Endodermal cell (in vitro differentiated cells): ENCODE measurements around the gene FCHSD1. TPM values are rescaled to one million over a fixed set of nuclear protein-coding genes. Genes with fewer than 3 reads are reported as not detected.

ENCODE experiments used
- DNase-seq: peaks from one replicate; pipeline ENCODE4 v3.0.0-alpha.2; 2017
- H3K27ac ChIP-seq: 2 replicates; pipeline ENCODE4 v1.5.1; 2013; ENCODE audit warnings: mild to moderate bottlenecking, low read depth, low read length, moderate library complexity
- H3K27me3 ChIP-seq: 2 replicates; pipeline ENCODE4 v1.6.1; 2013; ENCODE audit warnings: mild to moderate bottlenecking, low read length, moderate library complexity; ENCODE audit not compliant: insufficient read depth, control insufficient read depth, poor library complexity, severe bottlenecking
- H3K36me3 ChIP-seq: 2 replicates; pipeline ENCODE4 v1.7.0; 2013; ENCODE audit warnings: mild to moderate bottlenecking, low read length, moderate library complexity; ENCODE audit not compliant: control insufficient read depth, insufficient read depth
- H3K4me1 ChIP-seq: one replicate; pipeline ENCODE4 v1.7.0; 2013; ENCODE audit warnings: low read length; ENCODE audit not compliant: control insufficient read depth, insufficient read depth
- H3K4me3 ChIP-seq: 2 replicates; pipeline ENCODE4 v1.5.1; 2013; ENCODE audit warnings: mild to moderate bottlenecking, low read length, moderate library complexity
- H3K9ac ChIP-seq: 2 replicates; pipeline ENCODE4 v1.6.1; 2013; ENCODE audit warnings: mild to moderate bottlenecking, low read length, moderate library complexity; ENCODE audit not compliant: poor library complexity, severe bottlenecking; ENCODE audit errors: extremely low read depth
- H3K9me3 ChIP-seq: 2 replicates; pipeline ENCODE4 v1.6.1; 2013; ENCODE audit warnings: mild to moderate bottlenecking, low read length, moderate library complexity; ENCODE audit not compliant: control insufficient read depth
- H3K27ac Mint-ChIP-seq: 2 replicates; pipeline ENCODE4 v1.8.0; 2020; ENCODE audit warnings: mixed read lengths
- H3K27me3 Mint-ChIP-seq: 2 replicates; pipeline ENCODE4 v1.8.0; 2021; ENCODE audit warnings: mild to moderate bottlenecking, mixed read lengths; ENCODE audit not compliant: insufficient read depth
- H3K36me3 Mint-ChIP-seq: 2 replicates; pipeline ENCODE4 v1.8.0; 2020; ENCODE audit warnings: low read depth, mixed read lengths
- H3K4me1 Mint-ChIP-seq: 2 replicates; pipeline ENCODE4 v1.8.0; 2020; ENCODE audit warnings: mixed read lengths
- H3K4me3 Mint-ChIP-seq: 2 replicates; pipeline ENCODE4 v1.8.0; 2020; ENCODE audit warnings: mild to moderate bottlenecking, moderate library complexity, mixed read lengths
- H3K9me3 Mint-ChIP-seq: 2 replicates; pipeline ENCODE4 v1.8.0; 2020; ENCODE audit warnings: mild to moderate bottlenecking, mixed read lengths
- CTCF ChIP-seq: fragments of 200-600 bp; sonication (generic); conservative IDR thresholded peaks from 2 replicates; pipeline ENCODE4 v1.5.0; 2021; ENCODE audit warnings: antibody characterized with exemption, mild to moderate bottlenecking
- WGBS, 2 experiments: methylation state at CpG; one replicate each; pipeline versions ENCODE4 v1.1.5 to v1.1.7; 2013; ENCODE audit warnings: missing lambda C conversion rate in 2 of 2, mixed read lengths in 1 of 2; ENCODE audit not compliant: insufficient coverage in 1 of 2, insufficient read length in 1 of 2; 5-methylcytosine and 5-hydroxymethylcytosine counted together
- total RNA-seq, 2 donors: library from RNA; stranded (reverse); fragmentation: NEBNext Ultra II Directional in 1 of 2; extraction: Animal tissue kit (Norgen Biotek cat#: 25700) in 1 of 2; gene quantifications; 2 replicates in 1 of 2; 3 replicates in 1 of 2; pipeline ENCODE4 v1.2.1, GENCODE V29; 2021

Gene FCHSD1
- total RNA-seq, 2 donors from 2014 or later: 34.8 to 41.7 TPM

GRCh38 chr5:141662028-141662427 lies 10.8 kb upstream of the FCHSD1 start:
- Histone ChIP-seq H3K4me3 (no peak overlapping the region), H3K27ac (no peak overlapping the region), H3K27me3 (no peaks in the 10 kb centered on the region), H3K4me1 (no peaks in the 10 kb centered on the region), H3K36me3 (peaks cover 9% of the 10 kb centered on the region), H3K9me3 (no peaks in the 10 kb centered on the region), H3K9ac (no peak overlapping the region)
- Mint-ChIP-seq H3K4me1 (no peaks in the 10 kb centered on the region), H3K27me3 (no peaks in the 10 kb centered on the region), H3K9me3 (no peaks in the 10 kb centered on the region), H3K27ac (no peak overlapping the region), H3K4me3 (no peak overlapping the region), H3K36me3 (peaks cover 63% of the 10 kb centered on the region)
- DNase-seq: no peak
- no peak for TF ChIP-seq CTCF
- WGBS, 2 experiments: 91 to 94% methylated on average over 12 to 17 of the region's 17 CpGs

GRCh38 chr5:141657937-141658545 lies 6.8 kb upstream of the FCHSD1 start:
- H3K27ac Mint-ChIP-seq: no peak overlapping the region
- WGBS, 2 experiments: 84 to 89% methylated on average over 8 of the region's 8 CpGs

GRCh38 chr5:141657404-141657803 lies 6.2 kb upstream of the FCHSD1 start:
- no peaks in the 10 kb centered on the region for H3K9me3 Mint-ChIP-seq
- no peak overlapping the region for H3K27ac ChIP-seq
- 98 to 100% methylated on average over 1 of the region's 1 CpG for WGBS, 2 experiments
- no peak overlapping the region for H3K9ac ChIP-seq
- no peaks in the 10 kb centered on the region for H3K27me3 Mint-ChIP-seq
- H3K4me3 Mint-ChIP-seq: no peak overlapping the region
- TF ChIP-seq CTCF: no peak
- H3K36me3 Mint-ChIP-seq: peaks cover 64% of the 10 kb centered on the region
- no peaks in the 10 kb centered on the region for H3K9me3 ChIP-seq
- no peaks in the 10 kb centered on the region for H3K27me3 ChIP-seq
- DNase-seq: no peak
- H3K27ac Mint-ChIP-seq: no peak overlapping the region
- no peak overlapping the region for H3K4me3 ChIP-seq
- H3K4me1 Mint-ChIP-seq: no peaks in the 10 kb centered on the region
- H3K4me1 ChIP-seq: no peaks in the 10 kb centered on the region
- peaks cover 9% of the 10 kb centered on the region for H3K36me3 ChIP-seq

More at GRCh38 chr5:141657937-141658545, 6.8 kb upstream of the FCHSD1 start:
- H3K27me3 Mint-ChIP-seq: no peaks in the 10 kb centered on the region
- H3K4me1 Mint-ChIP-seq: no peaks in the 10 kb centered on the region
- Histone ChIP-seq H3K9me3 (no peaks in the 10 kb centered on the region), H3K4me1 (no peaks in the 10 kb centered on the region), H3K27ac (no peak overlapping the region), H3K9ac (no peak overlapping the region), H3K4me3 (no peak overlapping the region), H3K36me3 (peaks cover 9% of the 10 kb centered on the region), H3K27me3 (no peaks in the 10 kb centered on the region)
- no peak overlapping the region for H3K4me3 Mint-ChIP-seq
- DNase-seq: no peak
- no peak for TF ChIP-seq CTCF
- H3K36me3 Mint-ChIP-seq: peaks cover 65% of the 10 kb centered on the region
- no peaks in the 10 kb centered on the region for H3K9me3 Mint-ChIP-seq
